Activated T-cell treated with anti-CD3 and anti-CD28 coated beads, Interleukin-2, amount 50 U/mL, for 4 hours (primary cell): ENCODE measurements around the gene GSTK1. TPM values are rescaled to one million over a fixed set of nuclear protein-coding genes. Genes with fewer than 3 reads are reported as not detected.
"Not testable (repeated sequence)": the region's sequence is repeated elsewhere in the genome, so short reads cannot be mapped to it uniquely, and the experiment has no call there.

Experiments
- ATAC-seq, 2 donors: fragments of 200-7000 bp; cut with Tn5 transposase; one replicate each; pipeline ENCODE4 v1.10.0; 2021
- DNase-seq: peaks from one replicate; pipeline ENCODE4 v3.0.0-alpha.2; 2020
- H3K27me3 Mint-ChIP-seq: one replicate; pipeline ENCODE4 v1.8.0; 2021; ENCODE audit warnings: low read depth, mixed read lengths
- H3K36me3 Mint-ChIP-seq: one replicate; pipeline ENCODE4 v1.8.0; 2022; ENCODE audit warnings: mixed read lengths; ENCODE audit not compliant: insufficient read depth
- H3K4me1 Mint-ChIP-seq: one replicate; pipeline ENCODE4 v1.8.0; 2021; ENCODE audit warnings: low read depth, mixed read lengths
- H3K4me3 Mint-ChIP-seq: one replicate; pipeline ENCODE4 v1.8.0; 2021; ENCODE audit warnings: mild to moderate bottlenecking, moderate library complexity, mixed read lengths
- H3K9me3 Mint-ChIP-seq: one replicate; pipeline ENCODE4 v1.8.0; 2021; ENCODE audit warnings: mixed read lengths
- total RNA-seq, 3 donors: library from RNA; stranded (reverse); gene quantifications; one replicate each; pipeline ENCODE4 v1.2.1, GENCODE V29; 2021

Gene GSTK1
- 10 to 100 TPM; 90.4 to 97.2 (median 96.5) TPM for total RNA-seq

DNA sequence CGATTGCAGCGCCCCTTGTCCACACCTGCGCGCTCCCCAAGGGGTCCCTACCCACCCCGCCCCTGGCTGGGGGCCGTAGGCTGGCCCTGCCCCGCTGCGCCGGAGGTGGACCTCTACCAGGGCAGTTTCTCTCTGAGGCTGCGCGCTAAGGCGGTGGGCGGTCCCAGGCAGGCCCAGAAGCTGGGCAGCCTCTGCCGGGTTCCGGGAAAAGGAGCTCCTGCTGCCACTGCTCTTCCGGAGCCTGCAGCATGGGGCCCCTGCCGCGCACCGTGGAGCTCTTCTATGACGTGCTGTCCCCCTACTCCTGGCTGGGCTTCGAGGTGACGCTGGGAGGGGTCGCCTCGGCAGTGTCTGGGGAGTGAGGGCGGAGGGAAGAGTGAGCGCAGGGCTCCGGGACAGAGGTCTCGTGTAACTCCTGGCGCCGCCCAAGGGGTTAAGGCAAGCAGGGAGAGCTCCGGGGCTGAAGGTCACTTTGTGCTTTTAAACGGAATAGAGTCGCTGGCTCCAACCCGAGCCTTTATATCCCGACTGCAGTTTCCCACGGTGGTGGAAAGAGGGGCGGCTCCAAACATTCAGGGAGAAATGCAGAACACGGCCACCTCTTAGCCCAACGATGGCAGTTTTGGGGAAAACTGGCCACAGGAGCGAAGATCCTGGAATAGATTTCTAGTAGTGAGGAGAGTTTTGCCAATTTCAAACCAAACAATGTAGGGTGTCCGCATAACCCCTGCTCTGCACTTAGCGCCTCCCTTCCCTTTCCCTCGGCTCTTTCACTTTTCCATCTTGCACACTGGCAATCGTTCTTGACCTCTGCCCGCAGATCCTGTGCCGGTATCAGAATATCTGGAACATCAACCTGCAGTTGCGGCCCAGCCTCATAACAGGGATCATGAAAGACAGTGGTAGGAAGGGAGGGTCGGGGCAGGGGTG, at the start of gene GSTK1:
GSTK1 (plus strand) TSS at position 176 of the 930 bp plus-strand sequence; CDS start at position 249, 73 bp downstream.
- peak; percentile 97 to 98 for ATAC-seq
- peaks cover 60% of the 10 kb centered on the region for H3K4me1 Mint-ChIP-seq
- peak within 1 kb of the TSS; percentile 98 for H3K4me3 Mint-ChIP-seq
- H3K9me3 Mint-ChIP-seq = no peaks in the 10 kb centered on the region
- peak; percentile 73 for DNase-seq
- H3K27me3 Mint-ChIP-seq = no peaks in the 10 kb centered on the region
- peaks cover 15% of the 10 kb centered on the region for H3K36me3 Mint-ChIP-seq

DNA sequence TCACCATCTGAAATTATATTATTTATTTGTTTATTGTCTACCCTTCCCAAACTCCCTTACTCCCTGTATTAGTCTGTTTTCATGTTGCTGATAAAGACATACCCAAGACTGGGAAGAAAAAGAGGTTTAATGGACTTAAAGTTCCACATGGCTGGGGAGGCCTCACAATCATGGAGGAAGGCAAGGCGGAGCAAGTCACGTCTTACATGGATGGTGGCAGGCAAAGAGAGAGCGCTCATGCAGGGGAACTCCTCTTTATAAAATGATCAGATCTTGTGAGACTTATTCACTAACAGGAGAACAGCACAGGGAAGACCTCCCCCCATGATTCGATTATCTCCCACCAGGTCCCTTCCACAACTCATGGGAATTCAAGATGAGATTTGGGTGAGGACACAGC, 49.8 kb upstream of the GSTK1 start:
- not testable (repeated sequence) for H3K4me1 Mint-ChIP-seq, ATAC-seq, H3K36me3 Mint-ChIP-seq, H3K4me3 Mint-ChIP-seq, H3K9me3 Mint-ChIP-seq, H3K27me3 Mint-ChIP-seq, DNase-seq

DNA sequence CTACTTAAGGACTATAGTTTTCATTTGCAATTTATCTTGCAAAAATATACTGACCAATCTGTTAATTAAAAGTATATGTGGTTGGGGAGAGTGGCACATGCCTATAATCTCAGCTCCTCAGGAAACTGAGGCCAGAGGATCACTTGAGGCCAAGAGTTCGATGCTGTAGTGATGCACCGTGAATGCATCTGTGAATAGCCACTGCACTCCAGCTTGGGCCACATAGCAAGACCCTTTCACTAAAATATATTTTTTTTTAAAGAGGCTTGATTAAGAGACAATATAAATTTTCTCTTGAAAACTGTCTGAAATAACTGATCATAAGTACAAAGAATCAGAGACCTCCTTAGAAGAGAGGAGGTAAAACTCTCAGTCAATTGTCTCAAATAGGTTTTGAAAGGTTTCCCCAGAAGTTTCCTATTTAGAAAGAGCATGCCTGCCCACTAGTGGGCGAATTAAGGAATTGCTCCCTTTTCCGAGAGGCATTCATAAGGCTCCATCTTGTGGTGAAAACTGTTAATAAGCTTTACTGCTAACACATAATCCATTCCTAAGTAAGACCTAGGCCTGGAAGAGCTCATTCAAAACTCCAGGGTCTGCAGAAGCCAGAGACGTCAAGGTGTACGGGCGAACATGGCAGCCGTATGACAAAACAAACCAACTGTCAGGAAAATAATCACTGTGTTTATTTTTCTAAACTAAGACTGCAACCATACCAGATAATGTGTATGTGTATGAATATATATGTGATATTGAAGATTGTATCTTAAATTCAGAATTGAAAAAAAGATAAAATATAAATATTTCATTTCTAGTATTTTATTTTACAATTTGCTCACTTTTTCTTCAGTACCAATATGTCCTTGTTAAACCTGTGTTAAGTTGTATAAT, 48.2 kb upstream of the GSTK1 start:
- H3K4me3 Mint-ChIP-seq = no peak overlapping the region
- peaks cover 5% of the 10 kb centered on the region for H3K27me3 Mint-ChIP-seq
- H3K4me1 Mint-ChIP-seq = no peaks in the 10 kb centered on the region
- no peaks in the 10 kb centered on the region for H3K36me3 Mint-ChIP-seq
- DNase-seq = peak; percentile 46
- no peaks in the 10 kb centered on the region for H3K9me3 Mint-ChIP-seq
- peak; percentile 73 to 85 for ATAC-seq

DNA sequence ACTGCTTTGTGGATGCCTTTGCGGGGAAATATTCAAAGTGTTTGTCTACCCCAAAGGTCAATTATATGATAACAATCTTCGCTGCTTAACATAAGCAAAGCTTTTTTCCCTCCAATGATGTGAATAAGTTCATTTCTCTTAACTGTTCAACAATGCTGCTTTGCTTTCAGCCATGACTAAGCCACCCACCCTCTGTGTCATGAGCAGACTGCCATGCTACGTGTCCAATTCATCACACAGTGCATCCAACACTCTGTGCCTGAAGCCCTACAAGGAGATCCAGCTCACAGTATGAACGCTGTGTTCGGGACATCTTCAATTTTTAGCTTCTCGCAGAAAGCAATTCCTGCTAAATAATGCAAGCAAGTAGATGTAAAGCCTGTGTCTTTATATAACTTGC, 47.1 kb upstream of the GSTK1 start:
- ATAC-seq = no peak
- Mint-ChIP-seq H3K4me1 (no peaks in the 10 kb centered on the region), H3K9me3 (no peaks in the 10 kb centered on the region), H3K27me3 (peaks cover 5% of the 10 kb centered on the region), H3K36me3 (no peaks in the 10 kb centered on the region), H3K4me3 (no peak overlapping the region)
- DNase-seq = no peak

DNA sequence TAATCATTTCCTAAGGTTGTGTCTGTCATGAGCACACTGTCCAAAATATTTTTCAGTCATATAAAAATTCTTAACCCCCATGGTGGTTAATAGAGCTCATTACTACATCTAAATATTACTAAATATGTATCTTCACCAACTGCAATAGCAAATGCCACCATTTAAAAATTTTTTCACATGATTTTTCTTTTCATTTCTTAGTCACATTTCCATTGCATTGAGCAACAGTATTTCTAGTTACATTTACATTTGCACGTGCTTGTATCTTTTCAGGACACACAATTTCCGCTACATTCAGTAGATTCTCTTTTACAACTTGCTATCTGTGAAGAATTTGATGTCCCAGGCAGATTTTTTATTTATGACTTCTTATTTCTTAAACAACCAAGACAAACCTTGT, 46.6 kb upstream of the GSTK1 start:
- ATAC-seq (no peak), DNase-seq (no peak)
- Mint-ChIP-seq H3K27me3 (peaks cover 8% of the 10 kb centered on the region), H3K36me3 (no peaks in the 10 kb centered on the region), H3K4me1 (no peaks in the 10 kb centered on the region), H3K9me3 (no peaks in the 10 kb centered on the region), H3K4me3 (no peak overlapping the region)

DNA sequence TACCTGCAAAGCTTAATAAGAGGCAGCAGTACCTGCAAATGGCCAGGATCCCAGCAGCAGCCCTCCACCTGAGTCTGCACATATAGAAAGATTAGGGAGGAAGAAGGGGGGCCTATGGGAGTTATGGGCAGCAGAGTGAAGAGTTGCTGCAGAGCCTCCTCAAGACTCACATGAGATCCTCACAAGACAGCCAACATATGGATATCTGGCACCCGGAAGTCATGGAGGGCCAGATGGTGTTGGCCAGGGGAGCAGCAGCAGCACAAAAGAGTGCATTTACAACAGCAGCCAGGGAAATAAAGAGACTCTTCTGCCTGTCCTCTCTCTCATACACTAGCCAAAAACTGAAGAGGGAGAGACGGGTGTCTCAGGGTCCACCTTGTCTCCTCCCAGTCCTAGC, 45.4 kb upstream of the GSTK1 start:
- peaks cover 17% of the 10 kb centered on the region for H3K27me3 Mint-ChIP-seq
- H3K9me3 Mint-ChIP-seq = no peaks in the 10 kb centered on the region
- no peak for ATAC-seq
- no peak for DNase-seq
- no peaks in the 10 kb centered on the region for H3K36me3 Mint-ChIP-seq
- no peaks in the 10 kb centered on the region for H3K4me1 Mint-ChIP-seq
- H3K4me3 Mint-ChIP-seq = no peak overlapping the region

DNA sequence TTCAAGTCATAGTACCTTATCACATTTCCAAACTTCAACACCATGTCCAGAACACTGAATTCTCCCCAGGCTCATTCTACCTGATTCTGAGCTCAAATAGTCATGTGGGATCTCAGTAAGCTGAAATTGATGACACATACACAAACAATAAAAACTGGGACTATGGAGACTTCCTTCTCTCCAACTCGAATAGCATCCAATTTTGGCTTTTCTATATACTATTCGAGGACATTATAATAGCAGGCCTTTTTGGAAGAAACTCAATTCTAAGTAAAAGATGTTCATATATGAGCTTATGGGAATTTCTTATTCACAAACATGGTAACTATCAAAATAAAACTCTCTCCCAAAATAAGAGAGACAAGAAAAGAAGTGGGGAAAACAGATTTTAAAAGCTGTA, 42.0 kb upstream of the GSTK1 start:
- H3K4me1 Mint-ChIP-seq = no peaks in the 10 kb centered on the region
- ATAC-seq (no peak), DNase-seq (no peak)
- no peaks in the 10 kb centered on the region for H3K9me3 Mint-ChIP-seq
- no peaks in the 10 kb centered on the region for H3K36me3 Mint-ChIP-seq
- H3K27me3 Mint-ChIP-seq = peaks cover 19% of the 10 kb centered on the region
- no peak overlapping the region for H3K4me3 Mint-ChIP-seq

DNA sequence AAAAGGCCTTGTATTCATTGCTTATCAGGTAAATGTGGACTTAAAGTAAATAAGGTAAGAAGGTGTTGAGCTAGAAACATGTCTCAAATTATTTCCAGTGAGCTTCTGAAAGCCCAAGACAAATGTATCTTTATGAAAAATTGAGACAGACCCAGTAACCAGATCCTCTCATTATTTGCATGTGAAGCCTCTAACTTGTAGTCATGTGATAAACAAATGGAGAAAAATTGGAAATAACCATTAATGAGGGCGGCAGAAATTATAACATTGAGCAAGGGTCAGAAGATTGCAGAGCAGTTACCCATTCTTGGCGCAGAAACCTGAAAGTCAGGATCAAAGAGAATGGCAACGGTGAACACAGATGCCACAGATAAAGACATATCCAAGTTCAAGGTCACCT, 41.5 kb upstream of the GSTK1 start, which contains the start of gene TAS2R40:
TAS2R40 (plus strand) TSS at position 301 of the 400 bp plus-strand sequence; CDS start at position 343, 42 bp downstream.
- ATAC-seq (no peak), DNase-seq (no peak)
- Mint-ChIP-seq H3K9me3 (no peaks in the 10 kb centered on the region), H3K4me3 (no peak within 1 kb of the TSS), H3K36me3 (no peaks in the 10 kb centered on the region), H3K27me3 (peaks cover 19% of the 10 kb centered on the region), H3K4me1 (no peaks in the 10 kb centered on the region)

DNA sequence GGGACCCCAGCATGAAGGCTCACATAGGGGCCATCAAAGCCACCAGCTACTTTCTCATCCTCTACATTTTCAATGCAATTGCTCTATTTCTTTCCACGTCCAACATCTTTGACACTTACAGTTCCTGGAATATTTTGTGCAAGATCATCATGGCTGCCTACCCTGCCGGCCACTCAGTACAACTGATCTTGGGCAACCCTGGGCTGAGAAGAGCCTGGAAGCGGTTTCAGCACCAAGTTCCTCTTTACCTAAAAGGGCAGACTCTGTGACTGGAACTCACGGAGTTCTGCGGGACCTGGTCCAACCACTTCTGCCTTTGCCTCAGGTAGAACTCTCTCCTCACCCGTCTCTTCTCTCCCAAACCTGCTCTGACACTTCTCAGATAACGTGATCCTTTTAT, 40.5 kb upstream of the GSTK1 start:
- Mint-ChIP-seq H3K4me1 (no peaks in the 10 kb centered on the region), H3K27me3 (peaks cover 18% of the 10 kb centered on the region), H3K36me3 (no peaks in the 10 kb centered on the region), H3K4me3 (no peak overlapping the region), H3K9me3 (no peaks in the 10 kb centered on the region)
- DNase-seq = no peak
- ATAC-seq = no peak

DNA sequence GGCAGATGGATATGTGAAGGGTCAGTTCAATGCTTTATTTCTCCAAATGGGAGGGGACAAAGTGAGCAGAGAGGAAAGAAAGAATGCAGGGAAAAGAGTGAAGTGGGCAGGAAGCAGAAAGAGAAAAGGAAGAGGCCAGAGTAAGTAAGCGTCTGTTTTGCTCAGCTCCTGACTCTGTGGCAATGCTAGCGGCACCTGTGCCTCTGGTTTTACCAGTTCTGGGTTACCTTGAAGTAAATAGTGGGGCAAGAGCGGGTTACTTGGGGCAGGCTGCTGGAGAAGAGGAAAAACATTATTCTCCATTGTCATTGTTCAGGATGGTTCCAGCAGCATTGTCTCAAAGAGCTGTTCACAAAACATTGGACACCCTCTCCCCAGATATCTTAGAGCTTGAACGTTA, 39.5 kb upstream of the GSTK1 start:
- no peaks in the 10 kb centered on the region for H3K36me3 Mint-ChIP-seq
- no peaks in the 10 kb centered on the region for H3K9me3 Mint-ChIP-seq
- peaks cover 17% of the 10 kb centered on the region for H3K27me3 Mint-ChIP-seq
- H3K4me3 Mint-ChIP-seq = no peak overlapping the region
- no peak for DNase-seq
- ATAC-seq = no peak
- H3K4me1 Mint-ChIP-seq = no peaks in the 10 kb centered on the region

DNA sequence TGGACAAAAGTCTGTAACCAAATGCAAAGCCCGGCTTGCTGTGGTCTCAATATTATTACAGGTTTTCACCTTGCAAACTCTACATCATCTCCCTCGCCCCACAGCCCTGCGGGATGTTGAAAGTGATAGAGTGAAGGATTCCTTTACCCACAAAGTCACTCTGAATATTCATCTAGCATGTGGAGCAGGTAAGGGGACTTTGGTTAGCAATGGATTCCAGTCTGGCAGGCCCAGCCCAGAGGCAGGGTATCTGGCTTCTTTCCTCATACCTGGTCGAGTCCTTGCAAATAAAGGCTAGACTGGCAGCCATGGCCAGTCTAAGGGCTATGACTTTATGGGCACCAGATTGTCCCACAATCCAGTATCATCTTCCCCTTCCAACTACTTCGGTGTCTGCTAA, 38.2 kb upstream of the GSTK1 start:
- H3K9me3 Mint-ChIP-seq = no peaks in the 10 kb centered on the region
- no peaks in the 10 kb centered on the region for H3K36me3 Mint-ChIP-seq
- peaks cover 14% of the 10 kb centered on the region for H3K27me3 Mint-ChIP-seq
- H3K4me3 Mint-ChIP-seq = no peak overlapping the region
- DNase-seq = no peak
- H3K4me1 Mint-ChIP-seq = no peaks in the 10 kb centered on the region
- no peak for ATAC-seq

DNA sequence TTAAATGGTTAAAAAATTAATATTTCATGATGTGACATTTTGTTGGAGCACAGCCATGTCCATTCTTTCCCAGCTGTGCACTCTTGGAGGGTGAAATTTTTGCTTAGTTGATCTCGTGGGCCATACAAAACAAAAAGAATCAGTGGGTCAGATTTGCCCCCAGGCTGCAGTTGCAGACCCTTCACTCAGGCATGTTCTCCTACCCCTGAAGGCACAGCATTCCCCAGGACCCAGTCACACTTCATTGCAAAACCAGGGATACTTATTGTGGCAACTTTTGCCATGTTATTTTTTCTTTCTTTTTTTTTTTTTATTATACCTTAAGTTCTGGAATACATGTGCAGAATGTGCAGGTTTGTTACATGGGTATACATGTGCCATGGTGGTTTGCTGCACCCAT, 35.4 kb upstream of the GSTK1 start:
- H3K36me3 Mint-ChIP-seq = no peaks in the 10 kb centered on the region
- H3K27me3 Mint-ChIP-seq = peaks cover 2% of the 10 kb centered on the region
- H3K4me3 Mint-ChIP-seq = no peak overlapping the region
- no peaks in the 10 kb centered on the region for H3K9me3 Mint-ChIP-seq
- ATAC-seq = no peak
- no peaks in the 10 kb centered on the region for H3K4me1 Mint-ChIP-seq
- no peak for DNase-seq

DNA sequence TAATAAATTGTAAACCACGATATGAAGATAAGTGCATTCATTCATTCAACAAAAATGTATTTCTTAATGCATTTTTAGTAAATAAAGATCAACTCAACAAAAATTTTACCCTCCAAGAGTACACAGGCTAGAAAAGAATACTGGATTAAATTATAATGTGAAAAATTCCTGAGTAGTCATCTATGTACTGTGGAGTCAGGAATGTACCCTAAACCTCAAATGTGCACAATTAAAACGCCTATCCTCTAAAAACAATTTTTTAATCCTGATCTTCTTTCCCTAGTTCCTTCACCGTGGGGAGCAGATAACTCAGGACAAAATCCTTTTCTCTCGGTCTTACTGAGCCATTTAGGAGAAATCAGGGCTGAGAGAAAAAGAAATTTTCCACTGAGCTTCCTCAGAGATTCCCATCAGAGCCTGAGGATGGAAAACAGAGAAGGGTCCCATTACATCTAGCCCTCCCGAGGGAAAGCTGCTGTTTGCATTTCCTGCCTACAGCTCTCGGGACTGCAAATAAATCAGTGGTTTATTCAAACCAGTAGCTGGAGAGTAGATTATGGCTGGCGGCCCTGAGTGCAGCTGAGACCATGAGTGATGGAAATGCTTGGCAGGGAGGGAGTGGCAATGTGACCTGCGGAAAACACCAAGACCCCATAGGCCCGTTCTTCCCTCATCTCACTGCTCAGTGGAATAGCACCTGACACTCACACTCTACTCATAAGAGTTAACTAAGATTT, 34.0 kb upstream of the GSTK1 start:
- Mint-ChIP-seq H3K4me3 (no peak overlapping the region), H3K4me1 (no peaks in the 10 kb centered on the region), H3K9me3 (no peaks in the 10 kb centered on the region), H3K27me3 (no peaks in the 10 kb centered on the region), H3K36me3 (no peaks in the 10 kb centered on the region)
- DNase-seq = no peak
- no peak for ATAC-seq
